Stimulated activated naive CD4-positive, alpha-beta T cell treated with Interleukin-2 at 50 U/mL for 16 hours (primary cell): Measurements from ENCODE around the gene GLI3.

Experiments
- DNase-seq: peaks from one replicate; lab custom pipeline; 2025; lab: John Stamatoyannopoulos, UW

The GLI3 gene

DNA sequence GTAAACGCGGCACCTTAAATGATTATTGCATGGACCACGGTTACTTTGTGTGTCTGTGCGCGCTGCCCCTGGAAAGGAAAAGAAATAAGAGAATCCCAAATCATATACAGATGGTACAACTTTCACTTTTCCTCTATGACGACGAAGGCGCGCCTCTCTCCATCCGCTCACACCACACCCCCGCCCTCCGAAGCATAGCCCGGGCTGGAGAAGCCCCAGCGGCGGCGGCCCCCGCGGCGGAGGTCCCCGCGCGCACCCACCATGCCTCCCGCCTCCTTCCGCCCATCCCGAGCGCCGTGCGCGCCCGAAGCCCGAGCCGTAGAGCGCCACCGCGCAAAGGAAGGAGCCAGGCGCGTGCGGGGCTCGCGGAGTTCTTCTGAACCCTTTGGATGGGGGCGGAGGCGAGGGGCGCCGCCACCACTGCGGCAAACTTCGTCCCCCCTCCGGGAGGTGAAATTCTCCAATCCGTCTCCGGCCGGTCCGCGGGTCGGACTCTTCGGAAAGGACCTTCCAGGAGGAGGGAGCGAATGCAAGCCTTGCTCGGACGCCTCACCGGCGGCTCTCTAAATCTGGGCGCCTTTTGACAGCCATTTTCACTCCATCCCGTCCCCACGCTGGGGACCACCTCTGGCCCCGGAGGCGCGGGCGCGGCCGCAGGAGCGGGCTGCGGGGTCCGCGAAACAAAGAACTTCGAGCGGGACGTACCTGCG, 588 bp downstream of the GLI3 start:
- DNase-seq: no peak

DNA sequence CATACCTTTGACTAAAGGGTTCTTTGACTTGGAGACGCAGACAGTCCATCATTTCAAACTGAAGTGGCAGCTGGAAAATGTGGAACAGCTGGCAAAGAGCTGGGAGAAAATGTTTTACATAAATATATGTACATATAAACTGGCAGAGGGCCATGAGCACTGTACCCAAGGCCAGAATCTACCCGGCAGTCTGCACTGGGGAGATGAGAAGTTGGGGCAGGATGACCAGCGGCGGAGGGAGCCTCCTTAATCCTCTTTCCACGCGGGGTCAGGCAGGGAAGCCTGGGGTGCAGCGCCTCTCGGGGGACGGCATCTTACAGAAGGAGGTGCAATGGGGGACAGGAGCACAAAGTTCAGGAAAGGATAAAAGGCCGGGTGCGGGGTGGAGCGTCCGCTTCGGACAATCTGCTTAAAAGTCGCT, 1.3 kb downstream of the GLI3 start:
- DNase-seq: no peak

DNA sequence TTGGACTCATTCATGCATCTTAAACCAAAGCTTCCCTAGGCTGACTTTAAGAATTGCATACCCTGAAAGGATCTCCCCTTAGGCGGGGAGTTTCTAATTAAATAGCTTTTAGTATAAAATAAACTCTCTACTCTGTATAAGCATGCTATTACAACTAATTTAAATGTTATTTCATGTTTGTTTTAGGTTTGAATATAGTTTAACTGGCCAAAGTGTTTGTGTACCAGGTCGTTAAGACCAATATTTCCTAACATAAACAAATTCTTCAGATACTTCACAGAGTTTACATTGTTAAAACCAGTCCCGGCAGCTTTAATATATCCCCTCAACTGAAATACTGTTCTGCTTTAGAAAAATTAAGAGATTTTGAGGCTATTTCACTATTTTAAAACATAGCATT, 2.3 kb downstream of the GLI3 start:
- DNase-seq: no peak

DNA sequence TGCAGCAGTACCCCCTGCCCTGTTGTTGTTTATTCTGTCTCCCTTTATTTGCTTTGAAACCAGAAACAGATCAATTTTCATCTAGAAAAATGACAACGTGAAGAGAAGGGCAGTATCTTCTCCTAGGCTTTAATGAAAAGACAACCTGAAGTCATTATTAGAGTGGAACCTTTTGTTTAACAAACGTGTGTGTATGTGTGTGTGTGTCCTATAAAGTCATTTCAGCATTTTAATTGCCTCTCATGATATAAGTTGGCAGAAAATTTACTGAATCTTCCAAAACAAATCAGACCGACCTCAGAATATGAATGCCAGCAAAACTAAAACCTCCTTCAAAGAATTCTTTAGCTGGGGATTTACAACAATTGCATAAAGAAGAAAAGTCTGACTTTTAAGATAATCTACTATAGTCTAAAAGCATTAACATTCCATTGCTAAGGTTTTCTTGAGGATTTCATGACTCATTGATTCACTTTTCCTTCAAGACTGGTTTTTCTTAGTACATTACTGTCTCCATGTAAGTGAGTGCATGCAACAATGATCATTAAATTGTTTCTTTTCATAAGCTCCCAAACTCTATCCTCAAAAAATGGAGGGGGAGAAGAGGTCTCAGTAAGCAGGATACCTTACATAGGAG, 3.2 kb downstream of the GLI3 start:
- no peak for DNase-seq

DNA sequence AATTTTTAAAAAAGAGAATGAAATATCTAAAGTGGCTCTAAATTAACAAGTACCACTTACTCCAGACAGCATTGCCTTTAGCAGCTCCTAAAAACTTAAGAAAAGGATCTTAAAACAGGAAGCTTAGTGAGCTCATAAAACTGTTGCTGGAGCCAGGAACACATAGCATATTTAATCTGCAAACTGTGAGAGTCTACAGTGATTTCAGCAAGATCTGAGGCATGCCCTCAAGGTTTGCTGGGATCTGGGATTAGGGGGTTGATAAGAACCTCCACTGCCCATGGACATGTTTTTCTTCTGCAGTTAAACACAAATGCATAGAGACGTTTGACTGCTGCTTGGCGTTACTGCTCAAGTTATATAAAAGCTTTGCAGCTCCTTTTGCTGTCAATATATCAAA, 3.8 kb downstream of the GLI3 start:
- no peak for DNase-seq

DNA sequence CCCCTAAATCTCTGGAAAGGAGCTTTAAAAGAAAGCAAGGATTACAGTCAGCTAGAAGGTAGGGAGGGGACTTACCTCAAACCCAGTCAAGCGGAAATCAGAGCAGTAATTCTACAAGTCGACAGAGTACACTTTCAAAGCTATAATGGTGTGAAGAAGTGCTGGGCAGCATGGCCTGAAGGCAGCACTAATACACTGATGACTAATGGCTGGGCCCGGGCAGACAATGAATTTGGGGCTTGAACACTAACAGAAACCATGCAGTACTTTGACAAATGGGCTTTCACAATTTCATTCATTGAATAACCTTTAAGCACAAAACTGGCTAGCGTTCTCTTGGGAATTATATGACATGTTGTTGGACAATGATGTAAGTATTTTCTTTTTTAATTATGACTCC, 4.7 kb downstream of the GLI3 start:
- no peak for DNase-seq

DNA sequence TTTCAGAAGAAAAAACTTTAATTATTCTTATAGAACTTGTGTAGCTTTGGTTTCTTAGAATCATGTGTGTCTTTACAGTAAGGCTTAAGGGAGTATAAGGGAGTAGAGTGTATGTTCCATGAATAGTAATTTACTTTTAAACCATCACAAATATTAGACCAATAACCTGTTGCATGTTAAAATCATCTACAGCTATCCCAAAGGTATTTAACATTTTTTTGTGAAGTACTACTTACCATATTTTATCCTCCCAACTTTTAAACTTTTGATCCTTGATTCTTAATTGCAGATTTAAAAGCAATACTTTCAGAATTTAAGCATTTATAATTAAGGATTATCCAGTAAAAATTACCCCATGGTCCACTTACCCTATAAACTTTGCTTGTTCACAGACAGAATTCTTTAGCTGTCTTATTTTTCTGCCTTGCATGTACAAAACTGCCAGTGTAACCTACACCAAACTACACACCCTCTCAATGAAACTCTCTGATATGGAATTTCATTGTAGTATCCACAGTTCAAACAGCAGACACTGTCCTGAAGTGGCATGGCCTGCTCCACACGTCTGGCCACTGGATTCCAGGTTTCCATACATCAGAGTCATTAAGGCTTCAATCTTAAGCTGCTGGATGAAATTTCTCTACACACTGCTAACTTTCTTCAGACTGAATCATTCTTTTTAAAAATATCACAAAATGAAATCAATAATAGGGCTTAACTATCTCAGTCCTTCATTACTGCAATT, 5.8 kb downstream of the GLI3 start:
- DNase-seq: no peak

DNA sequence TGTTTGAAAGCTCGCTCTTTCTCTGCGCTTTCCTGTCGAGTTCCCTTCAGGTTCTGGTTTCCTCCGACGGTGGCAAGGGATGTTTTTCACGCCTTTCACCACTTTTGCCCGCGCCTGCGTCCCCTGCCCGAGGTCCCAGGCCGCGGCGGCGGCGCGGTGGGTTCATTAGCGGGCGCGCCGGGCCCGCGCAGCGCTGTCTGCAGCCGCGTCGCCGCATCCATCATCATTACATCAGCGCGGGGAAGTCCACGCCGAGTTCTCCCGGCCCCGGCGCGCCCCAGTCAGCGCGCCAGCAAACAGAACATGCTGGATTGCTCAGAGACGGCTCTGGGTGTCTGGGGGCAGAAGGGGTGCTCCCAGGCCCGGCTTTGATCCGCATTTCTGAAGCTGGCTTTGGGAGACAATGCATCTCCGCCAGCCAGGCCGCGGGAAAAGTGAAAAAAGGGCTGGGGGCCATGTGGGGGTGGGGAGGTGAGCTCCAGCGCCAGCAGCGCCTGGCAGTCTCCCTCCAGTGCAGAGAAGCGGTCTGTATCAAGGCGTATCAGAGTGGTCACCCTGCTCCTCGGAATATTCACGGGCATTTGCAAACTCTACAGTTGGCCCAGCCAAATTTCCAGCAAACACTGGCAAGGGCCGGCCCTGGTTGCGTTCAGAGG, 8.9 kb downstream of the GLI3 start:
- no peak for DNase-seq

DNA sequence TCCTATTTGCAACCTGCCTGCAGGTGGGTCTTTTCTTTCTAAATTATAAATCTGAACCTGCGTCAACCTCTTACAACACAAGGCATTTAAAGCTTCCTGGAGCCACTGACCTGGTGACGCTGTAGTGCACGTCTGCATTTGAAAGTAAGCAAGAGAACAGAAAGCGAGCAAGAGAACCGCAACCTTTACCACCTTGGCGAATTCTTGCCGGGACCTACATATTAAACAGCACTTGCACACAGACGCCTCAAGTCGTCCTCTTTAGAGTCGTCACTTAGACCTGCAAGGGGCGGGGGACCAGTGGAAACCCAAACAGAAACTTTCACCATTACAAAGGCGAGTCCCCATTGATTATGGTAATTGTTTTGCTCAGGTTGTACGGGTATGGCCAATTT, 9.5 kb downstream of the GLI3 start:
- DNase-seq: no peak

DNA sequence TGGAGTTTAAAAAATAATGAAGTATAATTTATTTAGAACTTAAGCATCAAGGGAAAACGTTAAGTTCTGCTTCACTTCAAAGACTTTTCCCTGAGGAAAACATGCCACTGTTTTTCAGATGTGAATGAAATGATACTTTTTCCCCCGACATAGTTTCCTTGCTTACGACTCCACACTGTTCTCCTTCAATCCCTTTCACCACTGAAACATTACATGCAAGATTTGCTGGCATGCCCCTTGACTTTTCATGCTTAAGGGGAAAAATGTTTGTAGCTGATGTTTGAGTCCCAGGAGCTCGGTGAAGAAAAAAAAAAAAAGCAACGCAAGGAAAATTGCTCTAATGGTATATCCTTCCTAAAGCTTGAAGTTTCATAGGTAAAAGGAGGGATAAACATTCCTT, 10.0 kb downstream of the GLI3 start:
- DNase-seq: no peak

DNA sequence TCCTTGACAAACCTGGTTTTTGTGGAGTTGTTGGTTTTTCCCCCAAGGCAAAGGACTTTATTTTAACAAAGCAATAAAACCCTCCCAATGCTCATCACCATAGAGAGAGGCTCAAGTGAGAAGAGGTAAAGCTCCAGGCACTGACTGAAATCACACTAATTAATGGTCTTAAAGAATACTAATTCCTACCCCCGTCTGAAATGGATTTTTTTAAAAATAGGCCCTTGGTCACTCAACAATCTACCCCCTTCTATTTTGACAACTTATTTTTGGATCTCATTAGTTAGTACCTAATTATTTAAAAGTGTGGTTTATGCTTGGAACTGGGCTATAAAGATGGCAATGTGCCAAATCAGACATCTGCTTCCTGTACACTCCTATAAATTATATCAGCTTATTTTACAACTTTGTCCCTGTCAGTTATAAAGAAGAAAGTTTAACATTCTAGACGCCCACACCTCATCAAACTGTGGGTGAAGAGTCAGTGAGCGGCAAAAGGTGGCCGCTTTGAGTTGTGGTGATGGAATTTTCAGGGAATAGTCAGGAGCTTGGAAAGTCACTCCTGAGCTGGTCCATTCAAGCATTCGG, 10.6 kb downstream of the GLI3 start:
- DNase-seq: no peak

DNA sequence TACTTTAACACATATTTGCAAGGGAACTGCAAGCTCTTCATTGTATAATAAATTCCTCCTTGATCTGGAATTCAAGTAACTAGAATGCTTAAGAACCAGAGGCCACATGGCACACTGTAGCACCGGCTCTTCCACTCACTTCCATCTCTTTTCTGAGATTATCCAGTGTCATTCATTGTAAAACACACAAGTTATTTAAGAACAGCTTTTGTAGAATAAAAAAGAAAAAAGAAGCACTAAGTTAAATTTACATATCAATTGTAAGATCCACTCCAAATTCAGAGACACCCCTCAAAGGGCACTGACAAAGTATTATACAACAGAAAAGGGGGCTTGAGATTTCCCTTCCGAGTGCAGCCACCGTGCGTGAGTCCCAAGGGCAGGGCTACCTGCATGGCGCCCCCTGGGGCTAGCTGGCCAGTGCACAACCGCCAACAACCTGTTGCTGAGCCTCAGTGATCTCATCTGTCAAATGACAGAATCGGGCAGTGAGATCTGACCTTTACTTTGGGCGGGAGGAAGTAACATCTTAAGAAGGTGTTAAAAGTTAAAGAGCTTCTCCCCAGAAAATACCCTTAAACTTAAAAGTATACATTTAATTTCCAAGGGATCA, 12.5 kb downstream of the GLI3 start:
- no peak for DNase-seq

DNA sequence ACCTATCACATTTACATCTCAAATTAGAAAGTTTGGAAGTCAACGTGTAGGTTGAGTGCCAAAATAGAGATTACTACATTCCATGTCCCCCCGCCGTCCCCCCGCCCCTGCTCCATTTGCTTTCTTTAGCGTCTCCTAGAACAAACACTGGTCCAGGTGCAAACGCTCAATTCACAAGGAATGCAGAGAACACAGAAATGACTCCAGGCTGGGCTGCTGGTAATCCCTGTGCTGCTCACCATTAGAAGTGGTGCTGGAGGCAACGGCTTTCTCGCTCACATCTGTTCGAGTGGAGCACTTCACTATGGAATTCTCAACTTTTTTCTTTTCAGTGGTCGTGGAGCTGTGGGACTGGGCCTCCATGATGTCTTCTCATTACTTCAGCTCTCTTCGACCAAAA, 14.1 kb downstream of the GLI3 start:
- no peak for DNase-seq

DNA sequence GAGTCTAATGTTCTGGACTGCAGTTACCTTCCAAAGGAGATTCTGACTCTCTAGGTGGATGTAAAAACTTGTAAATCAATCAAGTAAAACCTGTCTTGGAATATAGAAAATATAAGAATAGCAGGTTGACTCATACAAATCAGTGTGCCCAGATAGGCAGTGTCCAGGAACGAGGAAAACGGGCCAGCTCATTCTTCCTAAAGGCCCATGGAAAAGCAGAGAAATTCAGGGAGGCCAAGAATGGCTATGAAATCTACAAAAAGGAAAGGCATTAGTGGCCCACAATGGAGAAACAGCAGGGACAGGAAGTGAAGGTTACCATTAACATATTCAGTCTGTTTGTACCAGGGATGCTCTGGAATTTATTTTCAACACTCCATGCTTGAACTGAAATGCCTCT, 14.9 kb downstream of the GLI3 start:
- no peak for DNase-seq

DNA sequence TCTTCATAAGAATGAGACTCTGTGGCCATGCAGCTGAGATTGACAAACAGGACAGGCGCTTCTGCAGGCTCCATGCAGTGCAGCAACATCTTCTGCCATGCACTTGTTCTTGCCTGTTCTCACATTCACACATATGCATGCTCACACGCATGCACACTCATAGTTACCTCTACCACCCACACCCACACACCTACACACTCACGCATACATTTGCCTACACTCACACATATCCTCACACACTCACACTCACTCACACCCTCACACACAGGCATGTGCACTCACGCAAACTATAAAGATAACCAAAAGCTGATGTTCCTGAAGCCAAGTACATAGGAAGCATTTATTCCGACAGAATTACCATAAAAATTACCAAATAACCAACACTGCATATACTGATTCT, 15.7 kb downstream of the GLI3 start:
- no peak for DNase-seq

DNA sequence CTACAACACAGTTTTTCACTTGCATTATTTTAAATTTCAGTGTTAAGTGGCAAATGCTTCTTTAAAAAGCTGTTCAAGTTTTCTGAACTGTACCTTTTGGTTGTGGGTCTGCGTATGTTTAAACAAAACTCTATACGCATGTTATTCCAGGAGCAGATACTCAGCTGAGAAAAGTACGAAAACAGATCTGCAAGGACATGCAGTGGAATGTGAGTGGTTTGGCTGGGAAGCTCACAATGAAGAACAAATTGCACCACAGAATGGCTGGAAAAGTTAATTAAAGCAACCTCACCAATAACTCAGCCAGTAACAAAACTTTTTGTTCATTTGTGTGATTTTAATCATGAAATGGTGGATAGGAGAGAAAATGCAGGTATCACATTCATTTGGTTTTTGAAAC, 17.6 kb downstream of the GLI3 start:
- no peak for DNase-seq

DNA sequence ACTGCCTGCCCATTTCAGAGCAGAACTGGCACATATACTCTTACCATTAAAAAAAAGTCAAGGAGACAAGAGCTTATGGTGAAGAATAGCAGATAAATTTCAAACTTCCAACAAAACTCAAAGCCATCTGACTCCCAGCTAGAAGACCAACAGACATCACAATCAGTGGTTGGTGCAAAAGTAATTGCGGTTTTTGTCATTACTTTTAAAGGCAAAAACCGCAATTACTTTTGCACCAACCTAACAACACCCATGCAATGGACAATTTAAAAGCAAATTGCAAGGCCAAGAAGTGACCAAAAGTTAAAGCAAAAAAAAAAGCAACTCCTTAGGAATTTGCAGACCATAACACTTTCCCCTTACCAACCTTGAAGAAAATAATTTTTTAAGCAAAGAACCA, 18.8 kb downstream of the GLI3 start:
- no peak for DNase-seq

DNA sequence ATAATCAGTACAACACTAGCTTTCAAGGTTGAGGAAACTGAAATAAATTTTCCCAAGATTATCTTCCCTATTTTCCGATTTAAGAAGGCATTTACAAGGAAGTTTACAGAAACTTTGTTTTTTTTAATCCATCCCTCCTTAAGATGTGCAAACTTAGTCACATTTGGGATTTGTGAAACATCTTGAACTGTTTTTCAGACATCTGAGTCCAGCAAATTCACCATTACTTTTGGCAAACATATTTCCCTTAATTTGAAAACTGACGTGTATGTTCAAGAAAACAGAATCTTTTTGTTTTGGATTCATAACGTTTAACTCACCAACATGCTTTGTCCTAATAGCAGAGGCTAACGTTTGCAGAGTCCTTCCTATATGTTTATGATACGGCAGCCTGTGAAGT, 19.5 kb downstream of the GLI3 start:
- no peak for DNase-seq

DNA sequence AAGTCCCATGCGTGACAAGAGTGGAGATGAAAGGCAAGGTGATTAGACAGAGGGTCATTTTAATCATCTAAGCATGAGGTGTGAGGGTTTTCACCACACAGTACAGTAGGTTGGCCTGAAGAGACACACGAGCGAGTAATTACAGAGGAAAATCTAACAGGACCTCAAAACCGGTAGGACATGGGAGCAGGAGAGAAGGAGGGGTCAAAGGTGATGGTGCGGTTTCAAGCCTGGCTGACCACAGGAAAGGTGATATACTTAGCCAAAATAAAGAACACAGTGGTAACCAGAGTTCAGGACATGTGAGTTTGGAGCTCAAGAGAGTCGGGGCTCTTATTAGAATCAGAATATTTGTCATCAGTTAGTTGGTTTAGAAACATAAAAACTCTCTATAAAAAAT, 20.0 kb downstream of the GLI3 start:
- DNase-seq: no peak

DNA sequence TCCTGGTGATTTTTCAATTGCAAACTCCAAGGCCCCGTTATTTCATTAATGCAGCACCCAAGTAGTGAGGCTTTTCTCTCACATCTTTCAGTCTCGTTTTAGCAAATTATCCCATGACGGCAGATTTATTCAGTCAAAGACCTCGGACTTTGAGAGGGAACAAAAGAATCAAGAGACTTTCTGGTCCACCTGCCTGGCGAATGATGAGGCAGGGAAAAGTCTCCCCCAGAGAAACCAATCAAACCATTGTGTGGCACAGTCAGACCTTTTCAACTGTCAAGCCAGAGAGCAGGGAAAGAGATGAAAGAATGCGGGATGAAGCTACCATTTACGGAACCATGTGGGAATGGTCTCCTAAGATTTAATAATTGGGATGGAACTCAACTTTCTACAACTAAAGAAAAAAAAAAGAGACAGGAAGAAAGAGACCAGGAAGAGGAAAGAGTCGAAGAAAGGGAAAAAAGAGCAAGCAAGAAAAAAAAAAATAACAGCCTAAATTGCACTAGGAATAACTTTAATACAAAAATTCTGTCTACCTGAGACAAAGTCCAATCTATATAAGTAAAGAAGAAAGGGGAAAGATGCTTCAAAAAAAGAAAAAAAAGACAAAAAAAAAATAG, 22.8 kb downstream of the GLI3 start:
- DNase-seq: no peak

DNA sequence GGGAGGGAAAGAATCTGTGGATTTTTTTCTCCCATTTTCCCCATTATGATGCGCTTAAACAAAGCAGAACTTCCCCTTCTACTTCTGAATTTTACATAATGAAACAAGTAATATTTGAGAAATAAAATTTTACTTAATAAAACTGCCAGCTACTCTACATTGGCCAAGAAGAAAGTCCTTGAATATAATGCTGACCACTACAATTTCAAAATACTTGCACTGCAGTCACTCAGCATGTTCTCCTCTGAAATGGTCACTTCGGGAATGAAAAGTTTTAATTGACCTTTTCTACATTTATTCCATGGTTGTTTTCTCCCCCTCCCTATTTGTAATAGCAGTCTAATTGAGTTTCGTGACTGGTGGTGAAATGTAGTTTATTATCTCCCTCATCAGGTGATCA, 23.9 kb downstream of the GLI3 start:
- DNase-seq: no peak
